Activated CD4-positive, alpha-beta T cell treated with anti-CD3 and anti-CD28 coated beads, Interleukin-2, Interleukin-6, amounts not matched to agents 100 ng/mL and 50 ng/mL, durations not matched to agents 16 hours and 8 hours (primary cell): ENCODE results near the gene CAVIN2.

Experiments
- DNase-seq: peaks from one replicate; pipeline ENCODE4 v3.0.0-alpha.2; 2020

The CAVIN2 gene

DNA sequence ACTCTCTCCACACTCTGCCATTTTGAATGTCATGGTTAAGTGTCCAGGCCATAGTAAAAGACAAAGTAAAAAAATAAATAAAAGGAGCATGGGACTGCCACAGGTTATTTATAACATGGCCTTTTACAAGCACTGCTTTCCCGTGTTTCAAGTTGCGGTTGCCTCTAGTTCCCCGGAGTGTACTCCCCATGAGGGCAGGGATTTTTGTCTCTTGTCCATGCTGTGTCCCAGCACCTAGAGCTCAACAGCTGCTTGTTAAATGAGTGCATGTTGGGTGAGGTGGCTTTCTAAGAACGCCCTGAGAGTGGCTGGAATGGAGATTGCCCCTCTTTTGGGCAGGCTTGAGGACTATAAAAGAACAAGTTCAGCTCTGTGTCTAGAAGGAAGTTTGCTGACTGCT is 8.4 kb downstream of the CAVIN2 start:
- no peak for DNase-seq

DNA sequence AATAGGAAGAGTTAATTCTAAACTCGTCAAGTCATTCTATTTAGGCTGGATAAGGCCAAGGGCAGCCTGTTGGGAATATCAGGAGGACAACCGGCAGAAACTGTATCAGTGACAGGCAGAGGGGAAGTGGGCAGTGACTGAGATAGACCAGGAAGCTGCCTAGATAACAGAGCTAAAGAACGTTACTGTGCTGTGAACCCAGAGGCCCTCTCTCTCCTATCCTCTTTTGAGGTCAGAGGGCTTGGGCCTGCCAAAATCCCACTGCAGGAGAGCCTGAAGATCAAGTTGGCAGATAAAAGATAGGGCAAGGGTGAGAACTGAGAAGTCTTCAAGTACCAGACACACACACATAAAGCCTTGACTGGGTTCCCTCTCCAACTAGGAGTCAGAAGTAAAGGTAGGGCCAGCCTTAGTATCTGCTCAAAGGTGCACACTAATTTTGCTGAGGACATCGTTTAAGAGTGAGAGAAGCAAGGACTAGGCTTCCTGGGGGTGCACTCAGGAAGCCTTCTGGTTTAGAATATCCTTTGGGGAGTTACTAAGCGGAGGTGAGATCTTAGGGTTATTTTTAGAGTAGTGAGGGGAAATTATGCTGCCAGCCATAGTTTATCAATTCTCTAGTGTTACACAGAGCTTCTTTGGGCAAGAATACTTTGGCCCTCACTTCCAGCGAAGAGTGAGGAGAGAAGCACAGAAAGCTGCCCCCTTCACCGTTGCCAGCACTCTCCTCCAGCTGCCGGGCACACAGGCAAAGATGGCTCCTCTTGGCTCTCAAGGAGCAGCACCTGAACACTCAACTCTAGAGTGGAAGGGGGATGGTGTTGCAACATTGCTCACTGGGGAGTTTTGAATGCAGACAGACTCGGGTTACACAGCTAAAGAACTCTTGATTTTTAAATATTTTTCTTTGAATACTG is 9.8 kb downstream of the CAVIN2 start:
- DNase-seq, result no peak

DNA sequence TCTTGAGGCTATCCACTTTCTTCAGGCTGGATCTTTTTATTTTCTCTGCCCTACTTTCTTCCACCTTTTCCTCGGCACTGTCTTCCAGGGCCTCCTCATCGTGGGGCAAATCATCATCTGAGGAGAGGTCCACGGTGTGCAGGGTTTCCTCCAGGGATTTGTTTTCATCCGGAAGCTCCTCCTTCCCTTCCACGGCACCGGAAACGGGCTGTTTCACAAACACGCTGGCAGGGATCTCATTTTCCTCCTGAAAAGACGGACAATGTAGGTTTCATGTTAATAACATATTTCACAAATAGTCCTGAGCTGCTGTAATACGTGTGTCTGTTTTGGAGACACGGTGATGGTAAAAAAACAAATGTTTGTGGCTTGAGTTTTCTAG is 10.4 kb downstream of the CAVIN2 start:
- DNase-seq, result no peak

DNA sequence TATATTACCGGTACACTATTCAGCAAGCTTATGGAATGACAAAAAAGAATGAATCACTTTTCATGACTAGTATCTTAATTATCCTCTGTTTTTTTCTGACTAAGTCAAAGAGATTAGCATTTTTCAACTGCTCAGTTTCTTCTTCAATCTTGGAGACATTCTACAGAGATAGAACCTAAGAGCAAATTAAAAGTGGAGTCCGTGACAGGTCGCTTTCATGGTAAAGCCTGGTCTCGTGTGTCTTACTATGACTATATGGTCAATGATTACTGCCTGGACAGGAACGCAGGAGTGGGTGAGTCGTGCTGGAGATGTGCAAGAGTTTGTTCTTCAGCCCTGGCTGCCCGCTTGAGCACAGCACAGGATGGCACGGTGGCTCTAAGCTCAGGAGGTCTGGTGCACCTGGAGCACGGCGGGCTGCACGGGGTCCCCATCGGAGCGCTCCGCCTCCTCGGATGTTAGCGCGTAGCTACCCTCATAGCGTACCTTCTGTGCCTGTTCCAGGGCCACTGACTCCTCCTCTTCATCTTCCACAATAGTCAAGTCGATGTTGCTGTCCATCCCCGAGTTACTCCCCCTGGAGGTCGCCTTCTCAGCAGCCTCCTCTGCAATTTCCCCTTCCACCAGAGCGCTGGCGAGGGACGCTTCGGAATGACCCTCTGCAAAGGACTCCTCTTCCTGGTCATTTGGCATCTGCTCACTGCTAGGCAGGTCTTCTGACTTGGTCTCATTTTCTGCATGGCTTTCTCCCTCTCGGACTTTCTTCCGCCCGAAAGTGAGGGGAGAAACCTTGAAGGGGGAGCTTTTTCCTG is 11.1 kb downstream of the CAVIN2 start:
- no peak for DNase-seq

DNA sequence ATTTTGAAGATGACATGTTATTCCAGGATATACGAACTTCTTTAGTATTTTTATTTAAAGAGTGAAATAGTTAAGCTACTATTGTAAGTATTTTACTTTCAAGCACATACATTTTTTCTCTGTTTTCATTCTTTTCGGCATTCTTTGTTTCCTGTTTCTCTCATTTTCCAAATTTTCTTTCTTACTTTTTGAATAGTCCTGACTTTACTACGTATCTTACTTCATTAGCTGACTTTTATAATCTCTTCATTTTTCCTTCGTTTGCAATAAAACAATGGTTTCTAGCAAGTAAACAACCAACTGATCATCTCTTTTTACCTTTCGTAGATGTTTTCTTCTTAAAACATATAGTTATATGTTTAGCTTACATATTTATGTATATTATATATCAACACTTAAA is 11.8 kb downstream of the CAVIN2 start:
- no peak for DNase-seq

DNA sequence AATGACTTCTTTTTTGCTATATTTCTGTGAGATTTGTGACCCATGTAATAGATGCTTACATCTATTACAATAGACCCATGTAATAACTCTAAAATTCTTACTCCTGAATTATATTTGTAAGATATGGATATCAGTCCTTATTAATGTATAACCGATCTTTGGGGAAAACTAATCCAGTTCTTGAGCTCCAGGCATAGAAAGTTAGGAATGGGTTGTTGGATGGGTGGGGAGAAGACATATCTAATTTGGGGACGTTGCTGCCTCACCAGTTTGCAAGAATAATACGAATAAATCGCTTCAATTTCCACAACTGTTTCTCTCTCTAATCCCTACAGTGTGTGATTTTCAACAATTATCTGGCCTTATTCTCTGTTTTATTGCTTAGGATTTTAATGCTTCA is 13.5 kb downstream of the CAVIN2 start:
- DNase-seq, result no peak

DNA sequence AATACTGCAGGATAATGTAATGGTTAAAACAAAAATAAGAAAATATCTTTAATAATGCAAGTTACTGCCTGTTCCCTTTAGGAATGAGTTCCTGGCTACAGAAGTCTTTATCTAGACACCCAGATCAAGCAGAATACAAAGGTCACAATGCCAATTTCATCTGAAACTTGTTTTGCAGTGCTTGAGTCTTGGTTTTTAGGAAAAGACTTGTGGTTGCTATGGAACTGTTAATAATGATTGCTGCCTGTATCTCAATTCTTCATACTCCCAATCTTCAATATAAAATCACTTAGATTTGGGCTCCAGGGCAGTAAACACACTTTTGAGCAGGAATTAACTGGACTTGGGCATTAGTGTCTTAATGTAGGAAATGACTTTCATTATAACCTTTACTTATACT is 14.2 kb downstream of the CAVIN2 start:
- DNase-seq, result no peak

DNA sequence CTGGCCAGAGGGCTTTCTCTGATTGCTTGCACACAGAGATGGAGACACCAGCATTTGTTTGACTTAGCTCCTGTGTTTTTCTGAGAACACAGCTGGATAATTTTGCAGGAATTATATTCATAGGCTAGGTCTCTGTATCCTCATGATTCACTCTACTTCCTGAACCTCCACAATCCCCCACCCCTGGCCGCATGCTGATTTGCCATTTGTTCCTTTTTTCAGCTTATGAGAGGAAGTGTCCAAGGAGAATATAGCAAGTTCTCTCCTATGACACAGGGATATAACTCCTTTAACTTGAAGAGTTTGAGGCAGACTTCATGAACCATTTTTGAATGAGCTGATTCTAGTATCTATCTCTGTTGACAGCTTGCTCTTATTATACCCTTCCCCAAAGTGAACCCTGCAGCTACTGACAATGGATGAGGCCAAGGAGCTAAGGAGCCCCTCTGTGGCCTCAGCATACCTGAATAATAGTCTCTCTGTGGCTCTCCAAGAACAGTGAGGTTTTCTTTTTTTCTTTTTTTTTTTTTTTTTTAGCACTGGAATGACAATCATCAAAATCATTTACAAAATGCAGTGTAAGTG is 15.4 kb downstream of the CAVIN2 start:
- DNase-seq, result no peak

DNA sequence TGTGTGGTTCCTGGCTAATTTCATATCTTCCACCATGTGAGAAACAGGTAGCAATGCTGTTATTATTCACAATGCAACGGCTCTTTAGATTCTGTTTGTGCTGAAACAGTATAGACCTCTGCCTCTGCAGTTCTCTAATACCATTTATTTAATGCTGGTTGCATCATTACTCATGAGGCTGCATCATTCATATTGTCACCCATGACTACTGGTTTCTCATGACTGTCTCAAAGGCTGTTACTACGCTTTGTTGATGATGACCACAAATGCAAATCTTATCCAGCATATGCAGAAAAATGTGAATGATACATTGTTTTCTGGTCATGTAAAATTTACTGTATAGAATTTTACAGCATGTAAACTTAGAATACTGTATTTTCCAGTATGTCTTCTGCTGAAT is 22.5 kb downstream of the CAVIN2 start:
- no peak for DNase-seq

DNA sequence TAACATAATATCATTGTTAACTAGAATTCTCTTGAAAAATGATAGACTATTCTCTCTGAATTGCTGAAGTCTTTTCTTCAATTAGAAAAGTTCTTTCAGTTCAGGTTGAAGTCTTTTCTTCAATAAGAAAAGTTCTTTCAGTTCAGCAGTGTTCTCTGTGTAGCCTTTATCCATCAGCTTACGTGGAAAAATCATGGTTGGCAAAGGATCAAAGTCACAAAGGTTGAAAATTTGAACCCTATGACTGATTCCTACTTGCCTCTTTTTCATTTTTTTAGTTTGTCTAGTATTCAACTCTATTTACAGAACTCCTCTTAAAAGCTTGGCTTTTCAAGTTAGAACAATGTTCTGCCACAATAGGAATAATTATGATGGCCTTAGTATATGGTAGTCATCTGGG is 25.8 kb downstream of the CAVIN2 start:
- DNase-seq, result no peak

DNA sequence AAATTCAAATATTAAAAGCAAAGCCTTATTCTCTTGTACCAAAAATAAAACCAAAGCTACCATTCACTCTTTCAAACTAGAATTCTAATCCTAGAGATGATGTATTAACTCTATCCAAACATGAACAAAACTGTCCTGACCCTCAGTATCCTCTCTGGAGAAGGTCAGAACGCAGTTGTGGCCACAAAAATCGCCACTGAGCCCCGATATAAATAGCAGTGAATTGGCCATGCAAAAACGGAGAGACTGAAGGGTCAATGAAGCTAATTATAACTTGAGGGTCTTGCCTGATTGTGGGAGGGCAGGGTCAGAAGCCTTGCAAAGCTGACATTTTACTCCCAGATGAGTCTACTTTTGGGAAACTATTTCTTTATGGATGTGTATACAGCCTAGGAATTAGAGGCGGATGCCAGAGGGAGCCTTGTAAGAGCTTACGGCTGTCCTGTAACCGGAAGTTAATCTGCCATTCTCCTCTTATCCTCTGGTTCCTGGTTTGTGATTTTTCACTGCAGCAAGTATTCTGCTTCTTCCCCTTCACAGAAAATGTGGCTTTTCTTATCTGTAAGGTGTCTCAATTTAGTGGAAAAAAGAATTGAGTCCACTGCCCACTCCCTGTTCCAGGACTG is 28.1 kb downstream of the CAVIN2 start:
- no peak for DNase-seq

DNA sequence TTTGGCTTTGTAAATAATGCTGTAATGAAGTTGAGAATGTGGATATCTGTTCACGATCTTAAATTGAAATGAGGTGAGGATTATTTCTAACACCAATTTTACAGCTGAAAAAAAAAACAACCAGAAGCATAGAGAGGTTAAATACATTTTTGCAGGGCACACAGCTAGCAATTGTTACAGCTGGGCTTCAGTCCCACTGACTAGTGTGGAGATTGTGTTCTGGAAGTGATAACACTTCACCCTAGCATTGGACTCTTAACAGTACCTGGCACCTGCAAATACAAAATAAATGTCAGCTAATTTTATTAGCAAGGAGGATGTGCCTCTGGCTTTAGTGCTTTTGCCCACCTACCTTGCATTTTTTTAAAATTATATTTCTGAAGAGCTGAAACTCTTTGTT is 28.8 kb downstream of the CAVIN2 start:
- no peak for DNase-seq

DNA sequence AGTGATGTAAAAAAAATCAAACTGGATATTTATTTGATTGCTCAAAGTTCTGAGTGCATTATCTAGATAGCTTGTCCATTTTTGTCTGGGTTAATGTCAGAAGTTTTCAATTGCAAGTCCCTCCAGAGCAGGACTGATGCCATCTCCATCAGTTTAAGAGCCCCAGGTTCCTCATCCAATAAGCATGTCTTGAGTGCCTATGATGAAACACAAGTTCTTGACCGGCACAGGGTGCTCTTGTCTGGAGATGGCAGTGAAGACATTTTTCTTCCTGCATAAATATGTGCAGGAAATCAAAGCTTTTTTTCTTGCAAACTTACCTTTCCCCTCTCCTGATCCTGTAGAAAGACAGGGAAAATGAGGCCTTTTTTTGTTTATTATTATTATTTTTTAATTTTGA is 31.9 kb downstream of the CAVIN2 start:
- no peak for DNase-seq

DNA sequence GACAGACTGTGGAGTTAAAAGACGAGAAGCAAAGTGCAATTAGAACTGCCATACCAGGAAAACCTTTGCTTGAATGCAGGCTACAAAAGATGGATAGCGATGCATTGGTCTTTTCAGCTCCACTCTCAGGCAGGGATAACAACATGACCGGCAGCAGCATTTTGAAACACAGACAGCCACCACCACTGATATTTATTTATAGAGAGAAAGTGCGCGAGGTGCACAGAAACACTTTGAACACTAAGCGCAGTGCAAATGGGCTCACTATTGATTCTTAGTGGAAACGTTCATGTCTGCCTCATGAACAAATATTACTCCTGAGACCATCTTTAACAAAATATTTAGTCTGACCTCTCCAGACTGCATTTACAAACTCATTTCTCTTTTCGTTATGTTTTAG is 32.9 kb downstream of the CAVIN2 start:
- no peak for DNase-seq

DNA sequence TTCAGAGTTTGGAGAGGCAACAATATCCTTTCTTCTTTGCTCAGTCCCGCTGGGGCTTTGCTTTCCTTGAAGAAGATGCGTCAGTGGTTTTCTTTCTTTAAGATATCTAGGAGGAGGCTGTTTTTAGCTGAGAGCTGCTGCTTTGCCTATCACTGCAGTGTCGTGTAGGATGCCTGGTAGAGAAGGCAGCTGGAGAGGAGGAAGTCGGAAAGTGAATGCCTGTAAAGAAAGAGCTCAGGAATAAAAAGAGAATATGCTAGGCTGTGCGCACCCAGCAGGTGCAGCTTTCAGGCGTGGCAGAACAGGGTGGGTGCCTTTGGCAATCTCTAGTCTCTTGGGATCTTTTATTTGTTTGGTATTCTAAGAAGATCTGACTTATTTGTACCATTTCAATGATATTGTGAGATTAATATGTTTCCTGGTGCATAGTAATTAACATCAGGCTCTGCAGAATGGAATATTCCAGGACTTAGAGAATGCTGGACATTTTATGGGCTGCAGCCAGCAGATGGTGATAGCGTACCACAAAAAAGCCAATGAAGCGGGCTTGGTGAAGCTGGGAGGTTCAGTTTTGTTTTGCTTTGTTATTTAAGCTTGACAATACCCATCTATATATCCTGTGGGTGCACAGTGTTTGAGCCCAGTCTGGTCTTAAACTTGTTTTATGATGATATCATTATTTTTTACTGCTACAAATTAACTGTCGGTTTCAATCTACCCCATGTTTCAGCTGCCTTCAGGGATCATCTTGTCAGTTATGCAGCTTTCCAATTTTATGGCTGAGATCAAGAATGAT is 34.9 kb downstream of the CAVIN2 start:
- peak; percentile 43 for DNase-seq

DNA sequence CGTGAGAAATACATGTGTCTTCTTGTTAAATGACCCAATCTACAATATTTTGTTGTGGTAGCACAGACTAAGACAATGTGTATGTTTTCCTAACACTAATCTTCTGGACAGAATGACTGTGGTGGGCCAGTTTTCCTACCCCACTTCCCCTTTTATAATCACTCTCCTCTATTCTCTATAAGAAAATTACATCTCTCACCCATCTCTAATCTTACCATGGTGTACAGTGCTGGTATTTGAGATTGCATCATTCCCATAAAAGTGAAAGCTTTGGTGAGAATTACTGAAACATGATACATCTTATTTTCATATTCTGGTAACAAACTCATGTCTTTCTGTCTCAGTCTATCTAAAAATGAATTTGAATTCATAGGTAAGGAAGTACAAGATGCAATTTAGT is 40.5 kb downstream of the CAVIN2 start:
- DNase-seq, result no peak

DNA sequence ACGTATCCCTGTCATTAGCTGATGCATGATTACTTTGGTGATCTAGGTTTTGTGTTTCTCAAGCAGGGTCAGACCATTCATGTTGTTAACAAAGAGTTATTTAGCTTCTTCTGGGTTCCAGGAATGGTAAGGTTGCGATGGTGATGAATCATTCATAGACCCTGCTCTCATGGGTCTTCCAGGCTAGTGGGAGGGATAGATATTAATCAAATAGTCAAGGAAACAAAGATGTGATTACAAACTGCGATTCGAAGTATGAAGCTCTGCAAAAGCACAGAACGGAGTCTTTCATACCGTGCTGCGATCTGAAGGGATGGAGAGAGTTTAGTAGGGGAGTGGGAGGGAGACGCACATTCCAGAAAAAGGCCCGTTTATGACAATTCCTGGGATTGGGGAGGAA is 42.1 kb downstream of the CAVIN2 start:
- no peak for DNase-seq

DNA sequence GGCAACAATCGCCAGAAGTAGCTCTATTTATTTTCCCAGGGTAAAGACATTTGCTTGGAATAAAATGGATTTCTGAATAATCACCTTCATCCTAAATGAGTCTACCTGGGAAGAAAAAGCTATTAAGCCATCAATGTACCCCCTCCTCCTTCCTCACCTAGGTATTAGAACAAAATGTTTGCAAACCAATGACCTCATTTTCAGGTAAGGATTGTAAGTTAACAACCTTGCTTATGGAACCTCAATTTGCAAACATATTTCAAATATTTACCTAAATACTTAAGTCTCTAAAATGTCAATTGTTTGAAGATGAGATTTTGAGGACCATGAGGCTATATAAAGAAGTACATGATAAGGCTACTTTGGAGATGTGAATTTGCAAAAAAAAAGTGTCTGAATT is 43.9 kb downstream of the CAVIN2 start:
- DNase-seq, result no peak

DNA sequence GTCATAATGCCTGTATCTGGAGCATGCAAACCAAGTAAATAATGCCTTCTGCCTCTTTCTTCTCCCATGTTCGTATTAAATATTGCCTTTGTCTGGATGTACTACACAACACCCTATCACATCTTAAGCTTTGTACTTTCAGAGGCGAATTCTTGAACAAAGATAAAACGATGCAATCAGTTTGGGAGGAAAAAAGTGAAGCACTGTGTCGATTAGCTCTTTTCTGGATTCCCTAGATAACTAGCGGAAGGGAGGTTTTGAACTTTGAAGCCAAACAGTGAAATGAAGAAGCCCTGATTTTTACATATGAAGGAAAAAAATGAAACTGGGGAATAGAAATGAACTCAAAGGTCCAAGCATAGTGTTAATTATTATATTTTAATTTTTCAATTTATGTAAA is 44.7 kb downstream of the CAVIN2 start:
- no peak for DNase-seq

DNA sequence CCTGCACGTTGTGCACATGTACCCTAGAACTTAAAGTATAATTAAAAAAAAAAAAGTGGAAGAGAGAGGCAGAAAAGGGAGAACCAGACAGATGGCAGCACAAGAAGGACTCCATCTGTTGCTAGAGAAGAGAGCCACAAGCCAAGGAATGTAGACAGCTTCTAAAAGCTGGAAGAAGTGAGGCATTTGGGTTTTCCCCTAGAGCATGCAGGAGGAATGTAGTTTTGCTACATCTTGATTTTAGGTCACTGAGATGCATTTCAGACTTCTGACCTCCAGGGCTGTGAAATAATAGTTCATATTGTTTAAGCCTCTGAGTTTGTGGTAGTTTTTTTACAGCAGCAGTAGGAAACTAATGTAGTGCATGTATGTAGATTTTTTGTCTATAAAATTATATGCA is 46.0 kb downstream of the CAVIN2 start:
- no peak for DNase-seq

DNA sequence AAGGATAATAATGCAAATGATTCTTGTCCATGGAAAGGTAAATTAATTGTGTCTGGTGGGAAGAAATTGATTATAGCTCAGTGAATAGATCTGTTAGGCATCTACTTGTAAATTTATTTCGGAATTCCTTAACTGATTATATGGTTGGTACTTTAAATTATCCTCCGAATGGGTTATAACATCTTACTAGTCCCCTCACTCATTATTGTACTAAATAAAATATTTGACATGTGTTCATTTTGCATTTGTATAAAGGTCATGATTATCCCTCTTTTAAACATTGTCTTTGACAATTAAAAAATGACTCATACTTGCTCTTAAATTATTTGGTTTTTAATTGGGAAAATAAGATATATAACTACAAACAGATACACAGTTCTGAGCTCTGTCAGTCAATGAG is 47.4 kb downstream of the CAVIN2 start:
- DNase-seq, result no peak
